HG03442 (cell line): ENCODE data around the gene FNDC1.
A peak's percentile ranks its signal among the peaks of the same experiment; 100 is the strongest.
"Not testable (repeated sequence)": the region's sequence is repeated elsewhere in the genome, so short reads cannot be mapped to it uniquely, and the experiment has no call there.

Source experiments
- ATAC-seq: cut with Tn5 transposase; IDR thresholded peaks from one replicate; pipeline ENCODE4 v1.9.1; 2021; ENCODE audit warnings: mild to moderate bottlenecking, moderate library complexity; ENCODE audit not compliant: unreplicated experiment

FNDC1 gene

DNA sequence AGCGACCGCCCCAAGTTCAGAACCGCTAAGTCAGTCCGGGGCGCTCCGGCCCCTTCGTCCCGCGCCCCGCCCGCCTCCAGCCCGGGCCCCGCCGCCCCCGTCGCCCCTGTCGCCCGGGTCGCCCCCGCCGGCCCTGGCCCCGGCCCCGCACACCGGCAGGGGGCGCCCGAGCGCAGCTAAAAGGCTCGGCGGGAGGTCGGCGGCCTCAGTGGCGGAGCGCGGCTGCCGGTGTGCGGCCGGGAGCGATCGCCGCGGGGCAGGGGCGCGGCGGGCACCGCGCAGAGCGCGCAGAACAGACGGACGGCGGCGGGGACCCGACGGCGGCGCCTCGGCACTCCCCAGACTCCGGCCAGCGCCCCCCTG lies at the start of gene FNDC1:
Gene FNDC1 (plus strand): TSS at position 208 of the 363 bp plus-strand sequence. CDS start 197 bp downstream, outside the sequence.
- peak; percentile 49 for ATAC-seq

DNA sequence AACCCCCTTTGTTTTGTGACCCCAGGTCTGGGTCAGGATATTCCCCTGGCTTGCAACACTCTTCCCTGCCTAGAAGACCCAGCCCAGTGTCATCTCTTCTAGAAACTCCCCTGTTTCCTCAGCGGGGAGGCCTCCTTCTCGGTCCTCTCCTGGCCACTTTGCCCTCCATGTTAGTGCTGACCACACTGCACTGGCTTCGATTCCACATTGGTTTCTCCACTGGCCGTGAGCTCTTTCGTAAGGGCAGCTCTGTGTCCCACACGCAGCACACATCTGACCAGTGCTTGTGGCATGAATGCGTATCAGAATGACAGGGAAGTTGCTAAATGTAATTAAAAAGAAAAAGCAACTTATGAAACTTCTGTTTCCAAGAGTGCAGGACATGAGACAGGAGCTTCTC lies 49.4 kb upstream of the FNDC1 start:
- ATAC-seq, result no peak

- no peak for ATAC-seq
These were observed 47.7 kb upstream of the FNDC1 start for GRCh38 chr6:159121486-159121885.

GRCh38 chr6:159122453-159122852 lies 46.7 kb upstream of the FNDC1 start:
- ATAC-seq, result no peak

GRCh38 chr6:159123831-159124230 lies 45.4 kb upstream of the FNDC1 start:
- ATAC-seq, result not testable (repeated sequence)

- no peak for ATAC-seq
These were observed 44.1 kb upstream of the FNDC1 start for GRCh38 chr6:159125014-159125609.

DNA sequence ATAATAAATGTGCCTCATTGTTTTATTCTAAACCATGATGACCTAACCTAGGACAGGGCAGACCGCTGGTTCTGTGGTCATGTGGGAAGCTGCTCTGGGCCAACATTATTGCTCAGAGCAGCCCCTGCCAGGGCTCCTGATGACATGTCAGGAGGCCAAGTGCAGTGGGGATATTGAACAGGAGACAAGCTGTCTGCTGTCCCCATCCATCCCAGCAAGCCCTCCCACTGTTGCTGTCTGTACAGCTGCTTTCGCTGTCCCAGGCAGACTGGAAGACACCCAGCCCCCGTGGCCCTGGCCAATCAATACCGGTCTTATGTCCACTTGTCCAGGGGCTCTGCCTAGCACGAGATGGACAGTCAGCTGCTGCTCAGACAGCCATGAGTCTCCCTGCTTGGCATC lies 43.2 kb upstream of the FNDC1 start:
- no peak for ATAC-seq

GRCh38 chr6:159126590-159126989 lies 42.6 kb upstream of the FNDC1 start:
- no peak for ATAC-seq

DNA sequence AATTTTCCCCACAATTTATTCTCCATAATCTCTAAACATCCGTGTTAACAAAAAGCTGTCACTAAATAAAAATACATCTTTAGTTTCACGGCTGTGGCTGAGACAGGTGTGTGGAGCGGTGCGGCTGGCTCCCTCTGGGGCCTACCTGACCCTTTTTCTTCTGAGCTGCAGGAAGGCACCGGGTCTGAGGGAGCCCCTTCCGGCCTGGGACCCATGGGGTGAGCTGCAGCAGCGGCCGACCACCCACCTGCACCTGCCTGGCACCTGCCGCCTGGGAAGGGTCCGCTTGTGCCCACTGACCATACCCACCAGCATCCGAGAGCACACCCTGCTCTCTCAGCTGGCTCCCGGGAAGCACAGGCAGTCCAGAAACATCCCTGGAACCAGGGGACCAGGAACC lies 41.5 kb upstream of the FNDC1 start:
- no peak for ATAC-seq

DNA sequence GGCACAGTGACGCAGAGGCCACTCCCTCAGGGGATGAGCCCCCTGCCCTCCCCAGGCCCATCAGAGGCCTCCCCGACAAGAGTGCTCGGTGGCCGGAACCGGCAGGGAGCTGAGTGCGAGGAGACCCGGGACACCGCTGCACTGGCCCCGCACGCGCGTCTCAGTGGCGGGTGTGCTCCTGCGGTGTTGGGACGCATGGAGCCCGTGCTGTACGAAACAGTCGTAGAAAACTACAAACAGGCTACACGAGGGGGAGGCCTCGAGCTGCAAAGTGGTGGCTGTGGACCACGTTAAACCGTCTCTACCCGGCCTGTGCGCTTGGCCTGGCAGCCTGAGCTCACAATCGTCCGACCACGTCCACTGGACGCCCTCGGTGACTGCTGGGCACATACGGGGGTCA lies 40.2 kb upstream of the FNDC1 start:
- ATAC-seq, result no peak

DNA sequence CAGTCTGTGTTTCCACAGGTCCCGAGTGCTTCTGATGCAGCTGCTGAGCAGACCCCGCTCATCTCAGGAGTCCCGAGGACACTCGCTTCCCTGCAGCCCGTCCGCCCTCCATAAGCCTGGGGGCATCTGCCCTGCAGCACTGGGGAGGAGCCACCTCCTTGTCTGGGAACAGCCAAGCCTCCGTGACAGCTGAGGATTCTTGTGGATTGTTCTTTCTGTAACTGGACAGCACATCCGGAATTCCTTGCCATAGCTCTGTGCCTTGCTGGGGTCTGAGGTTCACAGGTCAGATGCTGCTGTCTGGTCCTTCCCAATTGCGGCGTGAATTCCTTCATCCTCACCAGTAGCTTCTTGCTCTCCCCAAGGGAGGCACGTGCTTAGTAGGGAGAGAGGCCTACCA lies 38.4 kb upstream of the FNDC1 start:
- ATAC-seq, result no peak

DNA sequence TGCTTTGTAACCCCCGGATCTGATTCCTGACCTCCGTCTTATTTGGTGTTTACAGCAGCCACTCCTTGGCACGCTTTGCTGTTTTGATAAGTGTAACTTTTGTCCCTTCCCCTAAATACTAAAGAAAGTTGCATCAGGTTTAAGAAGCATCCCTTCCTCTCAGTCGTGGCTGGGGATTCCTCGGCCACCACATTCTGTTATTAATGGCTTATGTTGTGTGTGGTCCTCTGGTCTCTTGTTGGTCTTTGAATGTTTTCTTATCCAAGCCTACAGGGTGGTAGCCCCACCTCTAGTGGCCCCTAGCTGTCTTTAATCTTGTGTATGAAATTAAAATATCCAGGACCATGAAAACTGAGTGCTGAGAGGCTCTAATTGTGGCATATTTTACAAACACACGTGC lies 37.5 kb upstream of the FNDC1 start:
- ATAC-seq, result no peak

DNA sequence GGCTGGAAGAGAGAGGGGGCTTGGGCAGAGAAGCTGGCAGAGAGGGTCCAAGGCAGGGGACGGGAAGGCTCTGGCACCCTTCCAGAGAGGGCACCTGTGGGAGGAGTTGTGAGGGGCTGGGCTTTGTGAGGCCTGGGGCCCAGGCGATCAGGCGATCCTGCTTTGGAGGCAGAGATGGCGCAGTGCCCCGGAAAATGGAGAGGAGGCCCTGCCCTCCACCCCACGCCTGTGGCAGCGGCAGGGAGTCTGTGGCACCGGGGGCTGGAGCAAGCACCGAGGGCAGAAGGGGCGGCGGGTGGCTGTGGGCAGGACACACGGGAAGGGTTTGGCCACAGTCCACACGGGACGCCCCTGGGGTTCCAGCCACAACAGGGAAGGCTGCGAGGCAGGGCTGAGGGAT lies 36.5 kb upstream of the FNDC1 start:
- ATAC-seq, result no peak

GRCh38 chr6:159134701-159135364 lies 34.4 kb upstream of the FNDC1 start:
- peak; percentile 79 for ATAC-seq

DNA sequence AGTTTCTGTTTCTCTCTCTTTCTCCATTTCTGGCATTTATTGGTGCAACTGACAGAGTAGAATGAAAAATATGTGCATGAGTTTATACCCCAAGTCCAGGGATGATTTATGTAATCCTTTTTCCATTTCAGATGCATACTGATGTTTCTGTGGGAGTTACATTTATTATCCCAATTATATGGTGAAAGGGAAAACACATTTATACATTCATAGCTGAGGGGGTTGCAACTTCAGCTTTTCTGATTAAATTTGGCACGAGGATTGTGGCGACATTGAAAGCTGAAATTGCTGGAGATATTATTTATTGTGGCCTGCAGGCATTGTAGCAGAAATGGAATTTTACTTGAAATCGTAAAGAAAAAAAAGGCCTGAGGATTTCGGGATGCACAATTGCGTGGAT lies 31.5 kb upstream of the FNDC1 start:
- no peak for ATAC-seq

- ATAC-seq, result no peak
These were observed 26.7 kb upstream of the FNDC1 start for GRCh38 chr6:159142531-159142930.

DNA sequence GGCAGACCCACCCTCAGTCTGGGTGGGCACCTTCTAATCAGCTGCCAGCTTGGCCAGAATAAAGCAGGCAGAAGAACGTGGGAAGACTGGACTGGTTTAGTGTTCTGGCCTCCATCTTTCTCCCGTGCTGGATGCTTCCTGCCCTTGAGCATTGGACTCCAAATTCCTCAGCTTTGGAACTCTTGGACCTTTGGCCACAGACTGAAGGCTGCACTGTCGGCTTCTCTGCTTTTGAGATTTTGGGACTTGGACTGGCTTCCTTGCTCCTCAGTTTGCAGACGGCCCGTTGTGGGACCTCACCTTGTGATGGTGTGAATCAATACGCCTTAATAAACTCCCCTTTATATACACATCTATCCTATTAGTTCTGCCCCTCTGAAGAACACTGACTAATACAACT lies 20.6 kb upstream of the FNDC1 start:
- no peak for ATAC-seq

DNA sequence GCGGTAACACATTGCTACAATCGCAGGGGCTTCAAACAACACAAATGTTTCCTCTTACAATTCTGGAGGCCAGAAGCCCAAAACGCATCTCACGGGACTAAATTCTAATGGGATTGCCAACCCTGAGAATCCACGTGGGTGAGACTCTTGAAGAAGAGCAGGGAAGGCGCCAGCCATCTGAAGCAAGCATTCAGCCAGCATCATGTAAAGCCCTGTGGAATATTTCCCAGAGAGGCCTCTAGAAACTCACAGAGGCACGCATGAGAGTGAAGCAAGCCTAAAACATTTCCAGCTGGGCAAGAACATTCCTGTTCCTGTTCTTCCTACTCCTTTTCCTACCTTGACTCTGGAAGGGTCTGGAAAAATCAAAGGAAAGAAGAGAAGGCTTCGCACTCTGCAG lies 19.6 kb upstream of the FNDC1 start:
- no peak for ATAC-seq

GRCh38 chr6:159151266-159151855 lies 17.8 kb upstream of the FNDC1 start:
- ATAC-seq, result no peak

- no peak for ATAC-seq
These were observed 17.2 kb upstream of the FNDC1 start for GRCh38 chr6:159152041-159152440.

DNA sequence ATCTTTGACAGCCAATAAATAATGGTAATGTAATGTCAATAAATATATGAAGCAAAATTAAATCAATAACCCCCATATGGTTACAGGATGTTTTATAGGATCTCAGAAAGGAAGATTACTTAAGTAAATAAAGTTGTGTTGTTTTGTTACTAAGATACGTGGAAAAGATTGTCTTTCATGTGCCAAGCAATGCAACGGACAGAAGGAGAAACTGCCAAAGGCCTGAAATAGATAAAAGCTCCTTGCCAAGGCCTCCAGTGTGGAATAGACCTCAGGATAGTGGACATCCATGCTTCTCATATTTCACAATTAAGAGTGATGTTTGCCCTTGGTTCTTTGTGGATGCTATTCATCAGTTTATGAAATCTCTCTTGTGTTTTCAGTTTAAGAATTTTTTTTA lies 16.4 kb upstream of the FNDC1 start:
- no peak for ATAC-seq

- ATAC-seq, result no peak
These were observed 13.5 kb upstream of the FNDC1 start for GRCh38 chr6:159155679-159156078.

DNA sequence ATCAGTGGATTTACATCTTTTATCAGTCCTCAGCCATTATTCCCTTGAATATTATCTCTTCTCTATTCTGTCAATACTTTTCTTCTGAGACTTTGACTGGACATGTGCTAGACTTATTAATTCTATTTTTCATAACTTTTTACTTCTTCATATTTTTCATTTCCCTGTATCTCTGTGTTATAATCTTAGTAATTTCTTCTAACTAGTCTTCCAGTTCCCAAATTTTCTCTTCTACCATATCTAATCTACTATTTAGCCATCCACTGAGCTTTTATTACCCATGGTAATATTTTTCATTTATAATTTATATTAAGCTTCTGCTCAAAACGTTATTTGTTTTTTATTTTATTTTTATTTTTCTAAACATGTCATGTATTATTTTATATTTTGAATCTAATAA lies 13.1 kb upstream of the FNDC1 start:
- ATAC-seq, result no peak
